Left ventricle myocardium inferior (tissue), 1 donor: Measurements from ENCODE around the gene GPATCH4. TPM values are rescaled to one million over a fixed set of nuclear protein-coding genes. Genes with fewer than 3 reads are reported as not detected.
"Not testable (repeated sequence)": the region's sequence is repeated elsewhere in the genome, so short reads cannot be mapped to it uniquely, and the experiment has no call there.

Experiments
- DNase-seq: peaks from one replicate; pipeline ENCODE4 v3.0.0-alpha.2; 2020
- H3K27ac ChIP-seq: fragments of 200-600 bp; replicated peaks from 2 replicates; pipeline ENCODE4 v1.8.0; 2021
- H3K27me3 ChIP-seq: fragments of 200-600 bp; 2 replicates; pipeline ENCODE4 v1.8.0; 2021; ENCODE audit warnings: low read depth
- H3K36me3 ChIP-seq: fragments of 200-600 bp; 2 replicates; pipeline ENCODE4 v1.8.0; 2021
- H3K4me1 ChIP-seq: fragments of 200-600 bp; 2 replicates; pipeline ENCODE4 v1.8.0; 2021
- H3K4me3 ChIP-seq: fragments of 200-600 bp; 2 replicates; pipeline ENCODE4 v1.8.0; 2021; ENCODE audit warnings: mild to moderate bottlenecking, moderate library complexity
- H3K9me3 ChIP-seq: fragments of 200-600 bp; replicated peaks from 2 replicates; pipeline ENCODE4 v1.8.0; 2021
- intact Hi-C: fragments of 100-400 bp; cut with micrococcal nuclease; formaldehyde crosslinking; loops from one replicate; pipeline ENCODE4 v1.11.0; 2022
- total RNA-seq: library from RNA; stranded (reverse); fragmentation: NEBNext Ultra II Directional; extraction: Animal tissue kit (Norgen Biotek cat#: 25700); gene quantifications from one replicate; pipeline ENCODE4 v1.2.1, GENCODE V29; 2021
- TF ChIP-seq, protein P1 (sequence below): fragments of 200-600 bp; IDR thresholded peaks from 2 replicates; pipeline ENCODE4 v1.8.0; 2021; ENCODE audit warnings: antibody characterized with exemption, mild to moderate bottlenecking, borderline replicate concordance
- donor health status: DM: no; HTN: yes; CAD: no; lungs with severe emphysema.

The GPATCH4 gene
- total RNA-seq, 1 donor from 2014 or later, result 15.1 TPM

- Histone ChIP-seq H3K36me3 (peaks cover 27% of the 10 kb centered on the region), H3K9me3 (no peaks in the 10 kb centered on the region), H3K27ac (peak overlapping the region; percentile 91), H3K4me3 (peak overlapping the region; percentile 90), H3K27me3 (no peaks in the 10 kb centered on the region), H3K4me1 (peaks cover 21% of the 10 kb centered on the region)
- intact Hi-C loops, result no loop called here
- TF ChIP-seq, protein P1, sequence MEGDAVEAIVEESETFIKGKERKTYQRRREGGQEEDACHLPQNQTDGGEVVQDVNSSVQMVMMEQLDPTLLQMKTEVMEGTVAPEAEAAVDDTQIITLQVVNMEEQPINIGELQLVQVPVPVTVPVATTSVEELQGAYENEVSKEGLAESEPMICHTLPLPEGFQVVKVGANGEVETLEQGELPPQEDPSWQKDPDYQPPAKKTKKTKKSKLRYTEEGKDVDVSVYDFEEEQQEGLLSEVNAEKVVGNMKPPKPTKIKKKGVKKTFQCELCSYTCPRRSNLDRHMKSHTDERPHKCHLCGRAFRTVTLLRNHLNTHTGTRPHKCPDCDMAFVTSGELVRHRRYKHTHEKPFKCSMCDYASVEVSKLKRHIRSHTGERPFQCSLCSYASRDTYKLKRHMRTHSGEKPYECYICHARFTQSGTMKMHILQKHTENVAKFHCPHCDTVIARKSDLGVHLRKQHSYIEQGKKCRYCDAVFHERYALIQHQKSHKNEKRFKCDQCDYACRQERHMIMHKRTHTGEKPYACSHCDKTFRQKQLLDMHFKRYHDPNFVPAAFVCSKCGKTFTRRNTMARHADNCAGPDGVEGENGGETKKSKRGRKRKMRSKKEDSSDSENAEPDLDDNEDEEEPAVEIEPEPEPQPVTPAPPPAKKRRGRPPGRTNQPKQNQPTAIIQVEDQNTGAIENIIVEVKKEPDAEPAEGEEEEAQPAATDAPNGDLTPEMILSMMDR, result no peak
- DNase-seq, result no peak
Observed at GRCh38 chr1:156590326-156591180, 10.7 kb downstream of the GPATCH4 start.

DNA sequence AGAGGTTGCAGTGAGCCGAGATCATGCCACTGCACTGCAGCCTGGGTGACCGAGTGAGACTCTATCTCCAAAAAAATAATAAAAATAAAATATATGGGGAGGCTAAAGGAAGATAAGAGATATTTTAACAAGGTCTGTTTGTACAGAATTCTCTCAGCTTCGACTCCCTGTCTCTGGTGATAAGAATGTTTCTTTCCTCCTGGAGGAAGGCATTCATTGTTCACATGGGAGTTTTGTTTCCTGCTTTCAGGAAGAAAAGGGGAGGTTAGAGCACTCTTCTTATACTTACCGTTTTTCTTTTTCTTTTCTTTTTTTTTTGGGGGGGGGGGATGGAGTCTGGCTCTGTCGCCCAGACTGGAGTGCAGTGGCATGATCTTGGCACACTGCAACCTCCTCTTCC, 11.7 kb downstream of the GPATCH4 start:
- TF ChIP-seq, protein P1, result no peak
- H3K4me1 ChIP-seq, result peaks cover 21% of the 10 kb centered on the region
- no peaks in the 10 kb centered on the region for H3K27me3 ChIP-seq
- intact Hi-C loops, result no loop called here
- no peaks in the 10 kb centered on the region for H3K9me3 ChIP-seq
- DNase-seq, result no peak
- H3K27ac ChIP-seq, result no peak overlapping the region
- H3K4me3 ChIP-seq, result no peak overlapping the region
- H3K36me3 ChIP-seq, result peaks cover 17% of the 10 kb centered on the region

- intact Hi-C loops, H3K36me3 ChIP-seq, H3K27me3 ChIP-seq, DNase-seq, H3K9me3 ChIP-seq, H3K4me3 ChIP-seq, H3K27ac ChIP-seq: not testable (repeated sequence)
- peaks cover 27% of the 10 kb centered on the region for H3K4me1 ChIP-seq
Observed at GRCh38 chr1:156587927-156588326, 13.4 kb downstream of the GPATCH4 start.

DNA sequence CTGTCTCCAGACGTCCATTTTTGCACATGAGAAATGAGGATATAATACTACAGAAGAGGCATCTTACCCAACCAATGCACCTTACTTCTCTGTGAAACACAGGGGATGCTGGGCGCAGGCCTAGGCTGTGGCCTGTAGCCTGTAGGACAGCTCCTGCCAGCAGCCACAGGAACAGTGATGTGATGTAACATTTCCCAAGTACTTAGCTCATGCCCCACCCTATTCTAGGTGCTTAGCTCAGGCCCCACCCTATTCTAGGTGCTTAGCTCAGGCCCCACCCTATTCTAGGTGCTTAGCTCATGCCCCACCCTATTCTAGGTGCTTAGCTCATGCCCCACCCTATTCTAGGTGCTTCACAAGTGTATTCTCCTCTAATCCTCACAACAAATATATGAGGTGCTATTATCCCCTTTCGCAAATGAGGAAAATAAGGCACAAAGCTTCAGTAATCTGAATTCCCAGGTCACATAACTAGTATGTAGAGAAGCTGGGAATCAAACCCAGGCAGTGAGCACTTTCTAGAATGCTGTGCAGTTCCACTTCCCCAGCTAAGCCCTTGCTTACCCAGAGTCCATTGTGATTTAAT, 14.3 kb downstream of the GPATCH4 start:
- DNase-seq, result no peak
- intact Hi-C loops, result no loop called here
- no peaks in the 10 kb centered on the region for H3K9me3 ChIP-seq
- H3K4me3 ChIP-seq, result no peak overlapping the region
- H3K36me3 ChIP-seq, result no peaks in the 10 kb centered on the region
- H3K4me1 ChIP-seq, result peaks cover 18% of the 10 kb centered on the region
- TF ChIP-seq, protein P1, result no peak
- no peak overlapping the region for H3K27ac ChIP-seq
- H3K27me3 ChIP-seq, result no peaks in the 10 kb centered on the region

DNA sequence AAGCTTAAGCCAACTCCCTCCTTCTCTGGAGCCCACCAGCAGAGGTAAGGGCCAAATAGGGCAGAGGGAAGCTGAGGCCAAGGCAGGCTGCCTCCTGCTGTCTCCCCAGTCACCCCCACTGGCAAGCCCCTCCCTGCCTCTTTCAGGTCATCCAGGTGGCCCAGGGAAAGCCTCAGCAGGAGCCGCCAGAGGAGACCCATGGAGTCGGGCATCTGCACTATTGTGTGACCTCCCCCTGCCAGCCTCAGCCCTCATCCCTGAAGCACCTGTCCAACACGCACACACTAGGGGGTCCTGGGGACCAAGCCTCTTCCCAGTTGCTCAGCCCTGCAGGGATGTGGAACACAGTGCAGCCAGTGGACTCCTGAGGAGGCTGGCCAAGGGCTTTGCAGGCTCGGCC, 15.0 kb downstream of the GPATCH4 start:
- no peaks in the 10 kb centered on the region for H3K27me3 ChIP-seq
- H3K4me1 ChIP-seq, result peaks cover 13% of the 10 kb centered on the region
- no peaks in the 10 kb centered on the region for H3K36me3 ChIP-seq
- no peak overlapping the region for H3K27ac ChIP-seq
- no peaks in the 10 kb centered on the region for H3K9me3 ChIP-seq
- intact Hi-C loops, result no loop called here
- no peak overlapping the region for H3K4me3 ChIP-seq
- TF ChIP-seq, protein P1, result no peak
- no peak for DNase-seq

- H3K36me3 ChIP-seq, result no peaks in the 10 kb centered on the region
- H3K4me3 ChIP-seq, result no peak overlapping the region
- TF ChIP-seq, protein P1, result no peak
- no peaks in the 10 kb centered on the region for H3K9me3 ChIP-seq
- intact Hi-C loops, result no loop called here
- peaks cover 6% of the 10 kb centered on the region for H3K4me1 ChIP-seq
- no peak overlapping the region for H3K27ac ChIP-seq
- no peaks in the 10 kb centered on the region for H3K27me3 ChIP-seq
- no peak for DNase-seq
Observed at GRCh38 chr1:156584813-156585212, 16.5 kb downstream of the GPATCH4 start.
